ENCODE results near the gene DPH6.
A peak's percentile ranks its signal among the peaks of the same experiment; 100 is the strongest.

The DPH6 gene

DNA sequence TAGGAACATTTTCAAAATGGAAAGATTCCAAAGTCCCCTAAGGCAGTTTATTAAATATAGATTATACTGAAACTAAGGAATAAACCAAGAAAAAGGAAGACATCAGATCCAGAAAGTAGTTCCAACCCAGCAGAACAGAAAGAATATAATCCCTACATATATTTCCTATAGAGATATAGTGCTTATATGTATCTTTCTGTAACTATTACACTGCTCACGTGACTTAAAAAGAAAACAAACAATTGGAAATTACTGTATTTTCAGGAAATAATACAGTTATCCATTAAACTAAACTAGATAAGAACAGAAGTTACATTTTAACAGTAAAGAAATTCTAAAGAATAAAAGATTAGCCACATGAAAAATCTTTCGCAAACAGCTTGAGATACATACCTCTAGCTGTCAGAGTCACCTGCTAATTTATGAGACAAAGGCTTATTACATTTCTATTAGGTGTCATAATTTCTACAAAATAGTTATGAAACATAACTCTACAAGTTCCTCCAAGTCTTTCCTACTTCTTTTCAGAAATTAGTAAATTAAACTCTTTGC, 10.5 kb downstream of the DPH6 start:
- no peak for DNase-seq (ENCODE audit: insufficient read length)
- FAIRE-seq = no peak
- TF ChIP-seq TAF1 (IDR thresholded peaks at IDR 0.05; ENCODE audit: borderline replicate concordance, low read depth, low read length) (no peak), POLR2A (IDR thresholded peaks at IDR 0.05; ENCODE audit: low read depth, low read length) (no peak), POLR2AphosphoS5 (IDR thresholded peaks at IDR 0.05; ENCODE audit: low read depth, low read length) (no peak)

DNA sequence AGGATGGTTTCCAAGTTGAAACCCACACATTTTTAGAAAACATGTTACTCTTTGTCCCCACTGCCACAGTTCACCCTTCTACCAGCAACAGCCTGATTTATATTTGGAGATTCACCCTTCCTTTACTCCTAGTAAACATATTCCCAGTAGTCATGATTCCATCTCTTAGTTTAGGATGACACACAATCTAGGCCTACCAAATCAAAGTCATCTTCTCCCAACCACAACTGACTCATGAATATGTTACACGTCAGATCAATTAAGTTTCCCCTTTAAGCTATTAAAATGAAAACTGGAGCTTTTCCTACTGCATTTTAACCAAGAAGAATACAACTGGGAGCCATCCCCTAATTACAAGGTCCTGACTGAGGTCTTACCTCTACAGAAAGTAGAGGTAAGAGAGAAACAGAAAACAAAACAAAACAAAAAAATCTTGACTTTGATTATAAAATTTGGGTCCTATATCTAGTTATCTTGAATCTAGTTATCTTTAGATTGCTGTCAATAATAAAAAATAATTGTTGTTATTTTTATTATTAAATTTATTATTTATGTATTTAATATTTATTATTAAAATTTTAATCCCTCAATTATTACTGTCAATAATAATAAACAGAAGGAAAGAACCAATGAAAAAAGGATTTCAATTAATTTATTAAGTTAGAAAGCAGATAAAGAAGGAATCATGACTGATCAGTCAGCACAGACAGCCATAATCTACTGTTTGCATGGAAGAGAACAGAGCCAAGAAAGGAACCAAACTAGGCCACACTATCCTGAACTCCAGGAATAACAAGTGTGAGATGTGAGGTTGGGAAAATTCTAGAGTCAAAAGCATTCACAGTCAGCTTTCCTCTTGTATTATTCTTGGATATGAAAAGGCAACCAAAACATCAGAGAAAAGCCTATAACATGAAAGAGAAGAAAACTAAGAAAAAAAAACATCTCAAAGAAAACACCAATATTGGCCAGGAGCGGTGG, 12.5 kb downstream of the DPH6 start:
- TF ChIP-seq TAF1 (IDR thresholded peaks at IDR 0.05; ENCODE audit: borderline replicate concordance, low read depth, low read length) = no peak
- TF ChIP-seq POLR2A (IDR thresholded peaks at IDR 0.05; ENCODE audit: low read depth, low read length) = no peak
- TF ChIP-seq POLR2AphosphoS5 (IDR thresholded peaks at IDR 0.05; ENCODE audit: low read depth, low read length) = no peak
- DNase-seq (ENCODE audit: insufficient read length) (no peak), FAIRE-seq (no peak)

DNA sequence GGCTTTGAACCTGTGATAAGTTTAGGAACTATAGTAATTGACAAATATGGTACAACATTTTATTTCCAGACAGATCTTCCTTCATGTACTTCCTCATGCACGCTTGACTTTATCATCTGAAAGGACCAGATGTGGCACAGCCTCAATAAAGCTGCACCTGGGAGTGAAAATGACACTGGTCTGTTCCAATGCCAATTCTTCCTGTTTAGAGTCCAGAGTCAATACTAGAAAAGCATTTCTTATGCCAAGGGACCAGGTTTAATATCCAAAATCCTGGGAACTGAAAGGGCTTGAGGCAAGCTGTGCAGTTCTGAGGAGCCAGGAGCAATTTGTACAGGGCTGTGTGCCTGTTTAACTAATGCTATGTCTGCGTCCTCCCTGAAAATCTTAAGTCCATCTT, 15.3 kb downstream of the DPH6 start:
- TF ChIP-seq TAF1 (IDR thresholded peaks at IDR 0.05; ENCODE audit: borderline replicate concordance, low read depth, low read length) (no peak), POLR2A (IDR thresholded peaks at IDR 0.05; ENCODE audit: low read depth, low read length) (no peak), POLR2AphosphoS5 (IDR thresholded peaks at IDR 0.05; ENCODE audit: low read depth, low read length) (no peak)
- DNase-seq (ENCODE audit: insufficient read length) (no peak), FAIRE-seq (peak; percentile 24)

DNA sequence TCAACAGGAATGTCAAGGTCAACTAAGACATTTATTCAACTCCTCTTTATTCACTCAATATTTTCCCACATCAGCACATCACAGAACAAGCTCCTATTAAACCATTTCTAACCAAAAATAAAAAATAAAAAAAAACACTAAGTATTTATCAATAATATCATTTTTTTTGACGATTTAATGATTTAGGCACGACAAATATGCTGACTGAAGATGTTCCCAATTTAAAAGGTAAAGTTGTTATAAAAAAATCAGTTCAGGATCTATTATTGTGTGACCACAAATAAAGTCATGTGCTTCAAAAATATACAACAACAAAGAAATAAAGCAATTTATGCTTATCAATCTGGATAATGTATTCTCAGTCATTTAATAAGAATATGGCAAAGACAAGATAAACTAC, 16.2 kb downstream of the DPH6 start:
- TF ChIP-seq TAF1 (IDR thresholded peaks at IDR 0.05; ENCODE audit: borderline replicate concordance, low read depth, low read length) (no peak), POLR2AphosphoS5 (IDR thresholded peaks at IDR 0.05; ENCODE audit: low read depth, low read length) (no peak), POLR2A (IDR thresholded peaks at IDR 0.05; ENCODE audit: low read depth, low read length) (no peak)
- no peak for FAIRE-seq
- DNase-seq (ENCODE audit: insufficient read length) = no peak

DNA sequence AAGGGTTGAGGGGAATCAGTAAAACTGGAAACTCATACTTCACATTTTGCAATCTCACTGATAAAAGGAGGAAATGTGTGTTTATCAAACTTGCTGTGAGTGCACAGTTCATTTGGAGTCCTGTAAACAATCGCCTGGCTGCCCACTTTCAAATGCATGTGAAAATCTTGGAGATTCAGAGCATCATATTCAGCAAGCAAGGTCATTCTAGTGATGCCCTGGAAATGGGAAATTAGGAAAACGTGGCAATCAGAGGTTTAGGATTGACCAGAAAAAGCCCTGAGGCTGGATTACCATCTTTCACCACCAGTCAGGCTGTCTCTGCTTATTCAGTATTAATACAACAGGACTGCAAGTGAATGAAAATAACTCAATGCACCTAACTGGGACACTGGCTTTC, 23.9 kb downstream of the DPH6 start:
- FAIRE-seq (no peak), DNase-seq (ENCODE audit: insufficient read length) (no peak)
- no peak for TF ChIP-seq POLR2A (IDR thresholded peaks at IDR 0.05; ENCODE audit: low read depth, low read length)
- TF ChIP-seq POLR2AphosphoS5 (IDR thresholded peaks at IDR 0.05; ENCODE audit: low read depth, low read length) = no peak
- TF ChIP-seq TAF1 (IDR thresholded peaks at IDR 0.05; ENCODE audit: borderline replicate concordance, low read depth, low read length) = no peak

DNA sequence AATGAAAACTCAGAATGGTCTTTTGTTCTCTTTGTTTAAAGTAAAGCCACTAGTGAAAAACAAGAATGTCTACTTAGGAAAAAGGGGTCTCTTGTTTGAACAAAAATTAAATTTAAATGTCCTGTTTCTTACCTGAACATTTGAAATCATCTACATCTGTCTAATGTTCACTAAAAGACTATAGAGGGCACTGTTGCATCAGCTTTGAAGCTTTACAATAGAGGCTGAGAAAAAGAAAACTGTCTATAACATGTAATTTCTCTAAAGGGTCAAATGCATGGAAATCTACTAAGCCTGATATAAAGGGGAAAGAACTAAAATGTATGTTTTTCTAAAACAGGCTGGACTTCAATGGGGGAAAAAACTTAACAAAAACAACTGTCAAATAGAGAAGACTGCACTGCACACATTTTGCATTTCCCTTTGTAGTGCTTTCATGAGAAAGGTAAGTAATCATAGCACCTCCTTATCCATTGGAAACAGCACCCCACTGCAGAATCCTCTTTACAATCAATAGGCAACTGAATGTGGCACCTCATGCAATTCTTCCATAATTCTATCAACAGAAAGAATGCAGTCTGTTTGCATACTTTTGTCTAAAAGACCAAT, 26.3 kb downstream of the DPH6 start:
- FAIRE-seq = no peak
- DNase-seq (ENCODE audit: insufficient read length) = no peak
- TF ChIP-seq TAF1 (IDR thresholded peaks at IDR 0.05; ENCODE audit: borderline replicate concordance, low read depth, low read length) (no peak), POLR2AphosphoS5 (IDR thresholded peaks at IDR 0.05; ENCODE audit: low read depth, low read length) (no peak), POLR2A (IDR thresholded peaks at IDR 0.05; ENCODE audit: low read depth, low read length) (no peak)

DNA sequence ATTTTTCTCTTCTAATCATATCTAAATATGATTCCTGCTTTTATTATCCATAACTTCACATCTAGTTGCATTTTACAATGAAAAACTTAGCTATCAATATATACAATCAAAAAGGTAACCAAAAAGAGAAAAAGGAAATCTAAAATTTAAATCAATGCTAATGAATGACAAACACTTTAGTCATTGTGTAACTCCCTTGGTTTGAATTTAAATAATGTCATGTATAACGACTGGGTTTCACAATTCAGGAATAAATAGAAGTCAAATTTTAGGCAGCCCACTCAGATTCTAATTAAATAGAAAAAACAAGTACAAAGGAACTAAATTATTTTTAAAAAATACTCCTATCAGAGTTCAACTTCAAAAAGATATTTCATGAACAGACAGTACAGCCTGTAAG, 26.9 kb downstream of the DPH6 start:
- DNase-seq (ENCODE audit: insufficient read length) (no peak), FAIRE-seq (no peak)
- TF ChIP-seq TAF1 (IDR thresholded peaks at IDR 0.05; ENCODE audit: borderline replicate concordance, low read depth, low read length) (no peak), POLR2A (IDR thresholded peaks at IDR 0.05; ENCODE audit: low read depth, low read length) (no peak), POLR2AphosphoS5 (IDR thresholded peaks at IDR 0.05; ENCODE audit: low read depth, low read length) (no peak)

DNA sequence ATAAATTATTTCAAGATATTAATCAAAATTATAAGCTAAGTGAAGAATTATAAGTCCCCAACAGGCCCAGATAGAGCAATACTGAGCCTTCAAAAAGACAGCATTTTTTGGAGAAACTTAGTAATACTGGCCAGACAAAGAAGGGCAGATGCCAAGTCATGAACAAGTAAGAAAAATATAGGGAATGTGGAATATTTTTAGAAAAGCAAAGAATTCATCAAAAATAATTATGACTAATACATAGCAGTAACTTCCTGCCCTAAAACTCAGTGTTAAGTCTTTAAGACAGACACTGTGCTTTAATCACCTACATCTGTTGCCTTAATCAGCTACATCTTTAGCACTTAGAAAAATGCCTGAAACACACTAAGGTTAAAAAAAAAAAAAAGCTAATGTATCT, 31.2 kb downstream of the DPH6 start:
- FAIRE-seq (no peak), DNase-seq (ENCODE audit: insufficient read length) (no peak)
- TF ChIP-seq TAF1 (IDR thresholded peaks at IDR 0.05; ENCODE audit: borderline replicate concordance, low read depth, low read length) (no peak), POLR2AphosphoS5 (IDR thresholded peaks at IDR 0.05; ENCODE audit: low read depth, low read length) (no peak)

DNA sequence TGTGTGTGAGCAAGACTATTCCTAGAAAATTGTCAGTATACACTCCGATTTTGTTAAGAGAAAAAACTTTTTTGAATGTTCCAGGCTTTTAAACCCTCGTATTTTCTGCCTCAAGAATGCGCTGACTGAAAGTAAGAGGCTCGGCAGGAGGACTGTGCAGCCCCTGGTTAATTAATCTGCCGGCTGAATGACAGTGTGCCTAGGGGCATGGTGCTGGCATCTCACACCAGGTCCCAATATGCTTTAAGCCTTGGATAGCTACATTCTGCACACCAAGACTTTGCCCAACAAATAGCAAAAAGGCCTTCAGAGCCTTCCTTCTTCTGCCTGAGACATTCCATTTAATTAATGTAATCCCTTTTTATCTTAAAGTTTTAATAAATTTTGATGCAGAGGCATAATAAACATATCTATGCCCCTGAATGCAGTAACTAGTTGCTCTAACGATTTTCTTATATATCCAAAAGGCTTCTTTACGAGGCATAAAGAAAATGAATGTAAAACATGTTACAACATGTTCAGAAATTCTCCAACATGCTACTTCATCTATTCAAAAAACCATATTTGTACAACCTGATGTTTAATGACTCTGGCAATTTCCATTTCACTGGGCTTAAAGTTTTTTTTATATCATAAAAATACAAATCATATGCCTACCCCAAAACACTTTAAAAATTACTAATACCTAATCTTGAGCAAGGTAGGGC, 37.9 kb downstream of the DPH6 start:
- DNase-seq (ENCODE audit: insufficient read length) = no peak

DNA sequence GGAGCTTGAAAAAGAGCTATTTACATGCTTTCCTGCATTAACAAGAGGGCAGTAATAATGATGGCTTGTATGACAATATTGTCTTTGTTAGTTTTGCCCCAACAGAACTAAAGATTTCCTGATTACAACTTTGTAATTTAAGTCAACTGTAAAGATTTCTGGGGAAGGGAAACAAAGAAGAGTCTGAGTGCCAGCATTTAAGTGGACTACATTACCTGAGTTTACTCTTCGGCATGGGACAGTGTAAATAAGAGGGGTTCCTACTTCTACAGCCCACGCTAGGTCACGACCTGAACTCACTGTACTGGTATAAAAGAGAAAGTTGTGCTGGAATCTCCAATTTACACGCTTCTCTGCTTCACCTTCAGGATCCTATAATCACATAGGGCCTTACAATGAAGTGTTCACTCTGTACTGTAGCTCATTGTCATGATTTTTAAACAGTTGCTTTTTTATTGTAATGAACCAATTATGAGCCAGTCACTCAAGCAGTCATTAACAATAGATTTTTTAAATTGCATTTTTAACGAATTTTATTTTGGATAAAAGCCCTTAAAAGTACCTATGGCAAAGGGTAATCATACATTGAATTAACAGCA, 39.6 kb downstream of the DPH6 start:
- TF ChIP-seq POLR2A (IDR thresholded peaks at IDR 0.05; ENCODE audit: low read depth, low read length) = no peak
- TF ChIP-seq POLR2AphosphoS5 (IDR thresholded peaks at IDR 0.05; ENCODE audit: low read depth, low read length) = no peak
- no peak for TF ChIP-seq TAF1 (IDR thresholded peaks at IDR 0.05; ENCODE audit: borderline replicate concordance, low read depth, low read length)
- FAIRE-seq (no peak), DNase-seq (ENCODE audit: insufficient read length) (no peak)

More for the DNA sequence above, 37.9 kb downstream of the DPH6 start:
- TF ChIP-seq POLR2AphosphoS5 (IDR thresholded peaks at IDR 0.05; ENCODE audit: low read depth, low read length) (no peak), TAF1 (IDR thresholded peaks at IDR 0.05; ENCODE audit: borderline replicate concordance, low read depth, low read length) (no peak), POLR2A (IDR thresholded peaks at IDR 0.05; ENCODE audit: low read depth, low read length) (no peak)
- FAIRE-seq = no peak

DNA sequence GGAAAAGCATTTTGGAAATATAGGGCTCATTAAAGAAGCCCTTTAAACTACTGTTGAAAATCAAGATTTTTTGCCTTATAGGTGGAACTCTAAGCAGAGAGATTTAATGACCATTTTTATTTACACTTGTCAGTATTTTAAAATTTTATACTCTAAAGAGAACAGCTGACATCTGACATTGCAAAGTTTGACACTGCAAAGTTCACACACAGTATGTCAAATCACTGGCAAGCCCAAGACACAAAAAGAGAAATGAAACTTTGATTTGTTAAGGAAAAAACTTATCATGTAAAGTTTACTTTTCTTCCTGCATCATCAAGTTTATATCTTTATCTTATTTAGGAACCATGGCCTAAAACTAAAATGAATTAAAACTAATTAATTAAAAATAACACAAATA, 40.2 kb downstream of the DPH6 start:
- DNase-seq (ENCODE audit: insufficient read length) (no peak), FAIRE-seq (no peak)
- TF ChIP-seq POLR2A (IDR thresholded peaks at IDR 0.05; ENCODE audit: low read depth, low read length) = no peak
- TF ChIP-seq TAF1 (IDR thresholded peaks at IDR 0.05; ENCODE audit: borderline replicate concordance, low read depth, low read length) = no peak

Data from GM12892 (cell line).